Stimulated activated CD8-positive, alpha-beta memory T cell treated with anti-CD3 and anti-CD28 coated beads, Interleukin-7, amount 100 ng/mL, for 48 hours (primary cell): ENCODE measurements around the gene PMVK.
"Not testable (repeated sequence)": the region's sequence is repeated elsewhere in the genome, so short reads cannot be mapped to it uniquely, and the experiment has no call there.

Experiments used
- DNase-seq, 2 donors: peaks; one replicate each; pipeline ENCODE4 v3.0.0-alpha.2; 2020; ENCODE audit warnings: low read depth in 1 of 2; ENCODE audit errors: extremely low read depth in 1 of 2

The PMVK gene

GRCh38 chr1:154925335-154926170 lies 11.0 kb downstream of the PMVK start:
- no peak for DNase-seq

DNA sequence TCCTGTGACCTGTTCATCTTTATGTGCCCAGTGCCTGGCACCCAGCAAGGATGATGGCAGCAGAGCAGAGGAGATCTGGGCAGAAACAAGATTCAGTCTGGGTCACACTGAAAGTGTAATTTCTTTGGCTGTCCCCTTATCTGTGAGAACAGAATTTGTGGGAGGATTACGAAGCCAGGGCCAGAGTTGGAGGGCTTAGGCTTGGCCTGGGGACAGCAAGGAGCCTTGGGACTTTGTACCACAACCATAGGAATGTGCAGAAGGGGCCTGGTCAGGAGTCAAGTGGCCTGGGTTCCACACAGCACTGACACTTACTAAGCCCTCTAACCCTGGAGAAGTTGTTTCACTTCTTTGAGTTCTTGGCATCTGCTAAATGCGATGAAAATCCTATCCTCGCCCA lies 12.8 kb downstream of the PMVK start:
- no peak for DNase-seq

DNA sequence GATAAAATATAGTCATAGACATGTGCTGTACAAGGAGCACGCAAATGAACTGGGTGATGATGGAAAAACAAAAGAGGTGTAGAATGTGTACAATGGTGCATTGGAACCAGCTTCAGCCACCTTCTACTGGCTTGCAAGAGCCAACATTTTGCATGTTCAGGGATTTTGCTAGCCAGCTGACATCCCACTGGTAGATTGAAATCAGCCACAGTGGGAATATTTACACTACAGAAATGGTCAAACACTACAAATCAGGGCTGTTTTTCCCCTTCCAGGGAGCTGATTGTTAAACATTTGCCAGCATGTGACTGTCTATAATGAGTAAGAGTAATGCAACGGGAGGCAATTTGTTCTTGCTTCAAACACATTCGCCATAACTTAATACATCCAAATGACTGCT lies 23.2 kb downstream of the PMVK start:
- no peak for DNase-seq

DNA sequence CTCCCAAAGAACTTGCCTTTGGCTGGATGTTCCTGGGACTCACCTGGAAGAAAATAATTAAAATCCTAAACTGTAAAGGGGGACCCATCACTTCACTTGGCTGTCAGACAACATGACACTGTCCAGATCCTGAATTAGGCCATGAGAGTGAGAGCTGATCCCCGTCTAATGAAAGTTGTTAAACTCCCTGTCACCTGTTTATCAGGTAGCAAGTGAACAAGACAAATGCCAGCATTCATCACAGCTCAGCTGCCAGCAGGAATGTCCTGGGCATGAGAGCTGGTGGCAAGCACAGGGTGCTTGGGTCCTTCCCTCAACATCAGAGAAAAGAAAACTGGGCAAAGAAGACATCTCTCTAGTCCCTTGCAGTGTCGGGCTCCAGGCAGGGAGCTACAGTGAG lies 23.8 kb downstream of the PMVK start:
- no peak for DNase-seq

DNA sequence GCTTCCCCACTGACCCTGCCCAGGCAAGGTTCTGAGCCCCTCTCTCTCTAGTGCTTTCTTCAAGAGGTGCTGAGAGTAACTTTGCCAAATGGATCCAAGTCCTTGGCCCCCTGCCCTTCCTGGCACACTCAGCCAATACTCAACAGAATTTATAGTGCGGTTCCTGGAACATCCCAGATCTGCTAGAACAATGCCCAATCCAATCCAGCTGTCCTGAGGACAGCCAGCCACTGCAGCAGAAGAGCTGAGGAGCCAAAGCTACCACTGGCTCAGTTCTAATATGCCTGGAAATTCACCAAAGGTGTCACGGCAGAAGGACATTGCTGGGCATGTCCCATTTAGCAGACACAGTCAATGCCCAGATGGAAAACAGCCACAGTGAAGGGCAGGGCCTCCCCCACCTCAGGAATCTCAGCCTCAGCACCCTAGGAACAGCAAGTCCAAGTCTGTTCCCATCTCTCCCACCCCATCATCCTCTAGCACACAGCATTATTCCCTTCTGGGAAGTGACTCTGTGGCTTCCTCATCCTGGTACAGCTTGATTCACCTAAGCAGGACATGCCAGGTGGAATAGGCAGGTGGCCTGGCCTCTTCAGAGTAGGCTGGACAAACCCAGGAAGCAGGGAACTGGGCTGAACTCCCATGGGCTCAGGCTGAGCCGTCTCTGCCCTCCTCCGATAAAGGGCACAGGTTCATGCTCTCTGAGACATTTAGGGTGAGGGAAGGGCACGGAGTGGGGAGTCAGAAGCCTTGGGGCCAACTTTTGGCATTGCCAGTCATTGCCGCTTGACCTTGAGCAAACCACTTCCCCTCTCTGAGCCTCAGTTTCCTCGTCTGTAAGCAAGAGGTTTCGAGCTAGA lies 24.6 kb downstream of the PMVK start:
- no peak for DNase-seq

GRCh38 chr1:154910851-154911250 lies 25.7 kb downstream of the PMVK start:
- DNase-seq: no peak

GRCh38 chr1:154908937-154909336 lies 27.6 kb downstream of the PMVK start:
- DNase-seq: no peak

GRCh38 chr1:154908129-154908528 lies 28.4 kb downstream of the PMVK start:
- DNase-seq: not testable (repeated sequence)

- DNase-seq: no peak
Measured at GRCh38 chr1:154906621-154907081, 29.9 kb downstream of the PMVK start.

DNA sequence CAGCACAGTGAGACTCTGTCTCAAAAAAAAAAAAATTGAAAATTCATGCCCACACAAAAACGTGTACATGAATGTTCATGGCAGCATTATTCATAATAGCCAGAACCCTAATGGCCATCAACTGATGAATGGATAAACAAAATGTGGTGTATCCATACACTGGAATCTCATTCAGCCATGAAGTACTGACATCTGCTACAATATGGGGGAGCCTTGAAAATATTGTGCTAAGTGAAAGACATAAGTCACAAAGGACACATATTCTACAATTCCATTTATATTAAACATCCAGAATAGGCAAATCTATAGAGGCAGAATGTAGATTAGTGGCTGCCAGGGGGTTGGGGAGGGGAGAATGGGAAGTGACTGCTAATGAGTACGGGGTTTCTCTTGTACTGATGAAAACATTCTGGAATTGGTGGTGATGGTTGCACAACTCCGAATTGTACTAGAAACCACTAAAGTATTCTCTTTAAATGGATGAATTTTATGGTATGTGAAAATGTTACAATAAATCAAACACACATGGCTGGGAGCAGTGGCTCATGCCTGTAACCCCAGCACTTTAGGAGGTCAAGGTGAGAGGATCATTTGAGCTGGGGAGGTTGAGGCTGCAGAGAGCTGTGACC lies 33.5 kb downstream of the PMVK start:
- DNase-seq: no peak

GRCh38 chr1:154901591-154901990 lies 34.9 kb downstream of the PMVK start:
- no peak for DNase-seq

GRCh38 chr1:154899041-154899440 lies 37.5 kb downstream of the PMVK start:
- no peak for DNase-seq

DNA sequence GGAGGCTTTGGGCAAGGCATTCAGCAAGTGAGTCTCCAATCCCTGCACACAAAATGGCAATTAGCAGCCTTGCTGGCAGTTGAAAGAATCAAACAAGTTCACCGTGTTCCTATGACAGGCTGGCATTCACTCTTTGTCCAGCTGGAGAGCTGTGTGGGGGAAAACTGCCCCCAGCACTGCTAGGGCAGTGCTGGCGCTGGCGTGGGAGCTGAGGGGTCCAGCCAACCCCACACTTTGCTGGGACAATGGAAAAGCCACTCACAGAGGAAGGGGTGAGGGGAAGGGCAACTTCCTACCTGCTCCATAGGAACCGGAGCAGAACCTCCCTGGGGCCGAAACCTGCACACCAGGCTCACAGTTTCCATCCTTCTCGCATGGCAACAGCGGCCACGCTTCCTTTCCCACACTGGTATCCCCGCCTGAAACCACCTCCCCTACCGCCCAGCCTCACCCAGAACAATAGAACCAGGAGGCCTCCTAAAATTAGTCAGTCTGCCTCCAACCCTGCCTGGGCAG lies 39.7 kb downstream of the PMVK start:
- no peak for DNase-seq

DNA sequence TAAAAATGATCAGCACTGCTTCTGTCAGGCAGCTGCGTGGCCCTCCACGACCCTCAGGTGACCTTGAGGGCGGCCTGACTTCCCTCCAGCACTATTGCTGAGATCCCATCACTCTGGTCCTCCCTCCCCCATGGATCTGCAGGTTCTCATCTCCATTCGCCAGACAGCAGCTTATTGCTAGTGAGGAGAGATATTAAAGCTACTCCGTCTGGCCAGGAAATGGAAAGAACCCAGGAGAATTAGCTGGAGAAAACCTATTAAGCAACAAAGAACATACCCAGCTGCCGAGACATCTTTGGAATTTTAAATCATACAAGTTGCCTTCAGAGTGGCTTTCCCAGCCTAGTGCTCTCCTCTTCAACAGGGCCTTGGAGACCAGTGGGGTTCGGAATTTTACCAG lies 40.7 kb downstream of the PMVK start:
- DNase-seq: no peak

GRCh38 chr1:154891452-154891851 lies 45.1 kb downstream of the PMVK start:
- DNase-seq: no peak

DNA sequence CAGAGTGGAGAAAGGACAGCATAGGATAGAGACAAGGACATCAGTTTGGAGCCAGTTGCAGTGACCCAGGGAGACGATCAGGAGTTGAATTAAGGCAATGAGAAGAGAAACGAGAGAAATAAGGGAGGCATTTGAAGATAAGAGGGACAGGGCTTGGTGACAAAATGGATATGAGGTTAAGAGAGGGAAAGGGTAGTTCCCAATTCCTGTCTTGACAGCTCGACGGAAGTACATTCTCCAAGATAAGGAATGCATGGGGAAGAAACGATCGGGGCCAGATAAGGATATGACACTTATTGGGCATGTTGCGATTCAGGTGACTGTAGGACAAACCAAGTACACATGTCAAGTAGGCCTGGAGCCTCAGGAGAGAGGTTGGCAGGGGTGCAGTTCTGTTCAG lies 47.8 kb downstream of the PMVK start:
- DNase-seq: no peak

DNA sequence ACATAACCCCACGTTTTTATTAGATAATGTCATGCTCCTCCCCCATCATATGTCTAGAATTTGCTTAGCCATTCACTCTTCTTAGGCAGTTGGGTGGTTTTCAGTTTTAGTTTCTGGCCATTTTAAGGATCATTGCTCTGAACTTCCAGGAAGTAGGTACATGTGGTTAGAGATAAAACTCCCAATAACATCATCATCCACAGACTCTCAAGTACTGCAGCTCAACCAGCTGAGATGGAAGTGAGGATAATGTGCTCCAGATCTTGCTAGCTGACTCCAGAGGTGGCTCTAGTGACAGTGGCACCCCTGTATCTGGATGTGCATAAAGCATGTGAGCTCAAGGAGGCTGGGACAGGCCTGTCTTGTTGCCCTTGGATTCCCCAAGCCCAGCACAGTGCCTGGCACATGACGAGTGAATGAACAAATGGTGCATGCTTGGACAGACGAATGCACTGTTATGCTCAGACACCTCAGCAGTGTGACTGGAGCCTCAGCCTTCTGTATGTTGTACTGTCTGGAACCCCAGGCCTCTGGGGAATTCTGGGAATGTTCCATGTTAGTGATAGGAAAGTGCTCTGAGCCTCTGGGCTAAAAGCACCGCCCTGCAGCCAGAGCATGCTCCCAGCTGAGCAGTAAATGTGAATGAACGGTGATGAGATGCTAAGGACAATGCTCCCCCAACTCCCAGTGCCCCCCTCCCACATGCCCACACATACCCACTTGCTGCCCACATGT lies 50.1 kb downstream of the PMVK start:
- DNase-seq: no peak

DNA sequence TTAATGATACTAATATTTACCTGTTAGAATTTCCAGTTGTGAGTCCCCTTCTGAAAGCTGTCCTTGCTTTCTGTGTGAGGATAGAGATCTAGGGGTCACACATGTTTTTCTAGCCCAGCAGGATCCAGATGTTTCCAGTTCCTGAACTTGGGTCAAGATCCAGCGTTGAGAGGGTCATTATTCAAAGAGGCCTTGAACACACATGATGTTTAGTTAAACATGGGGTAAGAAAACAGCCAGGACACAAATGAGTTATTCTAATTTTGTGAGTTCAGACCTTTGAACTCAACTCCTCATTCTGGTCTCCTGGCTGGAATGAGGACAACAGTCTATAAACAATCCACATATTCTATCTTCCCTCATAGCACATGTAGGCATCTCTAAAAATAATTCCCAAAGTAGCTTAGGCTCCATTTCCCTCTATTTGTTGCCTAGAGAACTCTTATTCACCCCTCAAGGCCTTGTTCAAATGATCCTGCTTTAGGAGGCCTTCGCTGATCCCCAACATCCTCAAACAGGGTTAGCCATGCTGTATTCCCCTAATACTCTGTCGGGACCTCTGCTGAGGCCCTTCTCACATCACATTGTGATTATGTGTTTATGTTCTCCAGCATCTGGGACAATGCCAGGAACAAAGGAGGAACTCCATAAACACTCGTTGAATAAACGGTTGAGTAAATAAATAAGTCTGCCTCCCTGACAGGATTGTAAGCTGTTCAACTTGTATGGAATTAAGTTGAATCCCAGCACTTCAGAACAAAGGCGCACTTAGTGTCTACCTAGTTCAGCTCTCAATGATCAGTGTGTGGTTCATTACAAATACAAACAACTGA lies 51.4 kb downstream of the PMVK start:
- no peak for DNase-seq

DNA sequence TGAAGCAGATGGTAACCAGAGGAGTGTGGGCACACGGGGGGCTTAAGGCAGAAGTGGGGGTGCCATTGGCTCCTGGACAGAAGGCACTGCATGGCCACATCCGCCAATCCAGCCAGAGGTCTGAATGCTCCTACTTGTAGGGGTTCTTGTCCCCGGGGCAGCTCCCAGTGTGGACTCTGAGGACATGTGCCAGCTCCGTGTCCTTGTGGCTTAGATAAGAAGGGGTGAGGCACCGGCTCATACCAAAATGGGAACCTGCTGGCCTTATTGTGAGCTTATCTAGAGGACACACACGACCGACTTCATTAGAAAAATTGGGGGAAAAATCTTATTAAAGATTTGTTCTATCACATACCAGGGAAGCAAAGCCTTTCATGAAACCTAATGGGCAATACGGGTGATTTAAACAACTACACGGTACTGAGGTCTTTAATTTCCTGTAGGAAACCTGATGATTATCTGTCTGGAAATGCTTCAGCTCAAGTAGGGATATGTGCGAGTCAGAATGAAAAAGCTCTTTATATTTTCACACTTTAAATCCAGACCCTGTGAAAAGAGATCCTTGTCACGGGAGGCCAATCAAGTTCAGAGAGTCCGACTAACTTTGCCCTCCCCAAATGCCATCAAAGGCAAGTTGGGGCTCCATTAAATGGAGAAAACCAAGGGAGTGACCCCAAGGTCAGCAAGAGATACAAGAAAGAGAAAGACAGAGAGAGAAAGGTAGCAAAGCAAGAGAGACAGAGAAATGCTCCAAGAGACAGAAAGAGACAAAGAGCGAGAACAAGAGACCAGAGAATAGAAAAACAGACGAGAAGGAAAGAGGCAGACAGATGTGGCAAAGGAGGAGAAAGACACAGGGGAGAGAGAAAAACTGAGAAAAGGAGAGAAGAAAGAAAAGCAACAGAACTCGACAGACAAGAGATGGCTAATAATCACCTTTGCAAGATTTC lies 52.3 kb downstream of the PMVK start:
- DNase-seq: no peak
